Activated CD4-positive, CD25-positive, alpha-beta regulatory T cell treated with anti-CD3 and anti-CD28 coated beads, Interleukin-2, amount 50 U/mL, for 72 hours (primary cell): ENCODE measurements around the gene COL5A2.

Source experiments
- DNase-seq: peaks from one replicate; pipeline ENCODE4 v3.0.0; 2021

Gene COL5A2

DNA sequence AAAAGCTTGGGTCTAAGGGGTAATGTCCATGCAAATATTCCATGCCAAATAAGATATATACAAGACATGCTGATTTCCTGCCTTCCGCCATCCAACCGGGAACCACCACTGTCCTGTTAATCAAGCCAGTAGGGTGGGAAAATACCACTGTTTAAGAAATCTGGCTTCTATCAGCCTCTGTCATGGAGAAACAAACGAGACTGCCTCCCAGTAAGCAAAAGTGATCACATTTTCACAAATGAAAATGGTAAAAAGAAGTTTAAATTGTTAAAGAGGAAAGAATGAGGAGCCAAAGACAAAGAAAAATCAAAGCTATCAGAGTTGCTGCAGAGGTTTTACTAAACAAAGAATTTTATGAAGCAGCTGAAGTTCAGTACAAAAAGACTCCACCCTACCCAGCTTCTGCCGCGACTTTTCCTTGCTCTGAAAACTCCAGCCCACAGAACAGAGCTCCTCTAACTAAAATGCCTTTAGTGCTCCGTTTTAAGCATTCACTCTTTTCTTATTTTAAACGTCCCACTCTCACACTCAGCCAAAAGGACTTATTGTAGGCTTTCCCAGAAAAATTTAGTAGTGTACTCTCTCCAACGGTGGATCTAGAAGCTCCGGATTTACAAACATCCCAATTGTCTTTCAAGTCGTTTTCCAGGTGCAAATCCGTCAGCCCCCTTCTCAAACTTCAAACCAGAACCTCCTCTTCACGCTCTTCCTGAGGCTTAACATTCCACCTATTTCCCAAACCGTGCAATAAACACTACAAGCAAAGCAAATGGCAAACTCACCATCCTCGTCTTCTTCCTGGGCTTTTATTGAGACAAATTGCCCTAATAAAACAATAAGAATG lies 613 bp downstream of the COL5A2 start:
- DNase-seq = no peak

DNA sequence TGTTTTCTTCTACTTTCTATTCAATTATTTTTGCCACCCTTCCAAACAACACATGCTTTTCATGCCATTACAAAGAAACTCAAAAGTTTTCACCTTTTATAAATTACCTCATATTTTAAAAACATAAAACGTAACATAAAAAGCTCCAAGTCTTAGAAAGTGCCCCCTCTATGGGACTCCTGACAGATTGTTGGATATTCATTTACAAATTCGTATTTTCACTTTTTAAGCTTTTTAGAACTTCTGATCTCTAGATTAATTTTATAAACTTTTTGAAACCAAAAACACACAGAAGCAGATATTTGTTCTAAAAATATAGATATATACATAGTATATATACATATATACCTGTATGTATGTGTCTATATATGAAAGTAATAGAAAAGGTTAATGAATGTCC lies 1.5 kb downstream of the COL5A2 start:
- DNase-seq = no peak

DNA sequence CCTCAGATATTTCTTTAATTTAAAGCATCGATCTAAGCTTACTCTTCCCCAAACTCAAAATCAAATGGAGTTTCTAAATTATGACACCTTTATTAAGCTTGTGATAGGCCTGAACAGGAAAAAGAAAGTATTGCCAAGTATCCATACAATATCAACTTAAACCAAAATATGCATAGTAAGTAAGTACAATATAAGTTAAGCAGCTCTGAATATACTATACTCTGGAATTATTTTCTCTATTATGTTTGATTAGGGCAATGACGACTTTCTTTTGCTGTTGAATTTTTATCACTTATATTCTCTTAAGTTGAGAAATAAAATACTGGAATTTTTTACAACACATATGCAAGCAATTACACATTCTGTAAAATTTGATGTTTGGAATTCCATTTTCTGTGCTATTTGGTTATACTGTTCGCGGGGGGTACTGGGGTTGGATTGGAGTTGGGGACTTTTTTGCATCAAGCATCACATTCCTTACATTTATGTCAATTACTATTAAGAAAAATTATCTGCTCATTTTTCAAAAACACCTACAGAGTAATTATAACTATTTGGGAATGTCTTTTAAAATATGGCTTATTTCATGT lies 2.2 kb downstream of the COL5A2 start:
- DNase-seq = no peak

- no peak for DNase-seq
These were observed 3.0 kb downstream of the COL5A2 start for GRCh38 chr2:189176516-189176915.

DNA sequence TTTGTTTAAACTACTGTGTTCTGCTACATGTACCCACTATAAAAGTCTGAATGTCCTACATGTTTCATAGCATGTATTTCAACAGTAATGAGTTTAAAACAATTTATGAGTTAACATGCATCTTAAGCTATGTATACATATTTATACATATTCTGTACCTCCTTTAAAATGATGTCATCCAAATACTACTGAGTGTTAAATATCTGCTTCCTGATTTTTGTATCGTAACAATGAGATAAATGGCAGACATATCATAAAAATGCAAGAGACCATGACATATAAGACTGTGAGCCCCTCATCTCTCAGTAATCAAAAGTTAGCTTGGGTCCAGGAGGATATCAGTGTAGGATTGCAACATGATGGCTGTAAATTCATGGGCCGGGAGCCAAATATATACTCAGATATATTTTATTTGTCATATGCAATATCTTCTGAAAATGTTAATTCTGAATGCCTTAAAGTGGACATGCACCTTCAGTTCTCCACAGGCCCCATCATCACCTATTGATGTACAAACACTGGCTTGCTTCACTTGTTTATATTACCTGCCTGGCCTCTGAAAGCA lies 3.6 kb downstream of the COL5A2 start:
- no peak for DNase-seq

GRCh38 chr2:189171956-189172609 lies 7.5 kb downstream of the COL5A2 start:
- no peak for DNase-seq

- DNase-seq = no peak
These were observed 10.6 kb downstream of the COL5A2 start for GRCh38 chr2:189168856-189169499.

GRCh38 chr2:189165656-189166380 lies 13.7 kb downstream of the COL5A2 start:
- no peak for DNase-seq

DNA sequence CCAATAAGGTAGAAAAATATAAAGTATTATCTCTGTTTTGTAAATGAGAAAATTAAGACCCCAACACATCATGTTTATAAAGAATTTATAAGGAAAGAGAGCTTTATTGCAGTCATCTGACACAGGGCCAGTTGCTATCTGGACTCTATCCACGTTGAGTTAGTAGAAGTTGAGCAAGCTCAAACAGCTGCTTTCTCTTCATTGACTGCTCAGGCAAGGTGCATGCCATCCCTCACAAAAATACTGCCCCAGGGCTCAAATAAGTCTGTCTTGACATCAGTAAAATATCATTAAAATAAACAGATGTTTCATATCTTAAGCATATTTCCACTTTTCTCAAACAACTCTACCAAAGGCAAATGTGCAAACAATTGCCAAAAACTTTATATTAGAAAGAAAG lies 14.8 kb downstream of the COL5A2 start:
- no peak for DNase-seq

- no peak for DNase-seq
These were observed 15.7 kb downstream of the COL5A2 start for GRCh38 chr2:189163889-189164288.

GRCh38 chr2:189162566-189162965 lies 17.0 kb downstream of the COL5A2 start:
- no peak for DNase-seq

DNA sequence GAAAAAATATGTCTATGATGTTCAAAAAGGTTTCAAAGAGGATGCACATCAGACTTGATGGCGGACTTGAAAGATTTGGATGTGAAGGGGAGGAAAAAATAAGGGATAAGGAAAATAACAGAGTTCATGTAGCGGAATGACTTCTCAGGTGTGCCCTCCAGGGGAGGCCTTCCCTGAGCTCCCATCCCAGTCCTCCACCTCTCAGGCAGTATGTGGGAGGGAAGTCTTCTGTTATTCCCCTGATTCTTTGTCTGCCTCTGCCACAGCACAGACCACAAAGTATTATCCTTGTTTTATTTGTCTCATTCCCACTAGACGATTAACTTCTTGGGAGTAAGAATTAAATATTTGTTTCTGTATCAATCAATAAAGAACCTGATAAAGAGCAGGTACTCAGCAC lies 17.7 kb downstream of the COL5A2 start:
- DNase-seq = no peak

- DNase-seq = no peak
These were observed 19.8 kb downstream of the COL5A2 start for GRCh38 chr2:189159717-189160116.

DNA sequence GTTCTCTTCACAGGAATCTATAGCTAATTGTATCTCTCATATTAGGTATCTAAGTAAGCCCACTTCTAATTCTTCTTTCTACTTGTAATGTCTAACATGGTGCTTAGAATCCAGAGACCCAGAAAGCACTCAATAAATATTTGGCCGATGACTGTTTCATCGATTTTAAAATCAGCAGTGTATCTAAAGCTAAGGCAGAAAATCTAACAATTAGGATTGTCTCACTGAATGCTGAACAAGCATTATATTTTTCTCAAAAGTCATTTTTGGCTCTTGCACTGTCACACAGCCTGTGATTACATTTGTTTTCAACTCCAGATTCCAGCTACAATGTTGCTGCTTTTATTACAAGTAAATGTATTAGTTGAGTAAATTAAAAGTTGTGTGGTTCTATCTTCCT lies 20.3 kb downstream of the COL5A2 start:
- no peak for DNase-seq

GRCh38 chr2:189157939-189158338 lies 21.6 kb downstream of the COL5A2 start:
- no peak for DNase-seq

DNA sequence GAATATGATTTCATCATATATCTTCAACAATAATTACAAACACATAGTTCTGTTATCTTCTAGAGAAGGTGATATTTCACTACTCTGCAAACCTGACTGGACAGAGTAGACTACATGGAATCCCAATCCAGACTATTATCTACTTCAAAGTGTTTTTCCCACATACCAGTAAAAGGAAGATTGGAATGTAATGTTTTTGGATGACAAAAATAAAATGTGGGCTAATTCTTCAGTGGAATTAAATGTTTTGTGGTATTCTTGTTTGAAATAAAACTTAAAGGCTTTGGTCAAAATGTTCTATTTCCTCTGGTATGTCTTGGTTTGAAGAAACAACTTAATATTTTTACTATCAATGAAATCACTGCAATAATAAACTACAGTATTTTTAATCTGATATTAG lies 22.1 kb downstream of the COL5A2 start:
- DNase-seq = no peak

GRCh38 chr2:189155795-189156194 lies 23.8 kb downstream of the COL5A2 start:
- no peak for DNase-seq

DNA sequence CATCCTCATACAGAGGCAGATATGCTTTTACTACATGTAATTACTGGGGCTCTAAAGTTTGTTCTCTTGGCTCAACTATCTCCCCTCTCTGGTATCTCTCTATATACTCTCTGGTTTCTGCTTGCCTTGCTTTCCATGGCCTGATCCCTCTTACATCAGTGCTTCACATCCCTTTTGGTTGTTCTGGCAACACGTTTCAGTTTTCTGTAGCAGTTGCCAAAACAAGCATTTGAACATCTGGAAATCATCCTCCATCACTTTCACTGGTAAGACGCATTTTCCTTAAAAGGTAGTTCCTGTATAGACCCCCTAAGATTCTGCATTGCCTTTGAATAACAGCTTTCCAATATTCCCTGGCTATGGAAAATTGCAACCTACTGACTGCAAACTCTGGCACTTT lies 25.9 kb downstream of the COL5A2 start:
- no peak for DNase-seq

- no peak for DNase-seq
These were observed 27.1 kb downstream of the COL5A2 start for GRCh38 chr2:189152483-189152882.

DNA sequence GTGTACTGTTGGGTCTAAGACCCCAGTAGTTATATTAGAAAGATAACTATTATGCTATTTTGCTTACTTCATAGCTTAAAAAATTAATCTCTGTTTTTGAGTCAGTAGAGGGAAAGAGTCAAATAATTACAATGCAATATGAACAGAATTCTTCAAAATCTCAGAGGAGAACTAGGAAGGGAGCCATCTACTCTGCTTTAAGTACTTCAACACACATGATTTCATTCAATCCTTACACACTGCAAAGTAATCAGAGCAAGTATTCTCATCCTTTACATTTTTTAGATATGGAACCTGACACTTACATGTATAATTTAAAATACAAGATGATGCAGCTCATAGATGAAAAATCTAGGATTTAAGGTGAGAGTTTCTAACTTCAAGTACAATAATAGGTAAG lies 27.7 kb downstream of the COL5A2 start:
- DNase-seq = no peak

DNA sequence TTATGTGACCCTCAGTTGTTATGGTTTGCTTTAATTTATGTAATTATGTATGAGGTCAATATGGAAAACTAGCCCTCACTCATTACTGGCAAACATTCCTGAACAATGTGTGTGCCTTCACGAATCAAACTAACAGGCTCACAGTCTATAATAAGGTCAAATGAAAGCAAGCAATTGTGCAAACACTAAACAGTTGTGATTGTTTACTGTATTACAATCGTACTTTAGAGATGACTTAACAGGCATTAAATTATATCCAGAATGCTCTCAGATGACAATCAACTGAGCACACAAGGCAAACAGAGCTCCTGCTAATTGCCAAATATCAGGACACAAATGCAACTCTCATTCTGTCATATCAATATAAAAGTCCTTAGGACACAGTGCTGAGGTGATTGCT lies 29.5 kb downstream of the COL5A2 start:
- DNase-seq = no peak

GRCh38 chr2:189147989-189148388 lies 31.6 kb downstream of the COL5A2 start:
- no peak for DNase-seq

- no peak for DNase-seq
These were observed 32.2 kb downstream of the COL5A2 start for GRCh38 chr2:189147361-189147760.
